GM12878 (cell line): ENCODE data around the gene IFIT1. TPM values are rescaled to one million over a fixed set of nuclear protein-coding genes. Genes with fewer than 3 reads are reported as not detected.

Experiments
- ATAC-seq: fragments of 200-7000 bp; cut with Tn5 transposase; 3 replicates; pipeline ENCODE4 v1.9.1; 2020; ENCODE audit warnings: mild to moderate bottlenecking, moderate library complexity
- BruUV-seq: library from RNA; stranded (reverse); fragments of 400-500 nt; replicated peaks from 2 replicates; lab custom pipeline; 2021; lab: Mats Ljungman, UMichigan
- CTCF ChIA-PET: fragments of 300-600 bp; sonication (Branson Sonifier 250); formaldehyde crosslinking; extraction: SDS; loops from one replicate; lab custom pipeline; 2021; ENCODE audit warnings: inconsistent platforms; lab: Yijun Ruan, JAX
- POLR2A ChIA-PET: fragments of 350-600 bp; formaldehyde crosslinking; extraction: SDS; loops from one replicate; lab custom pipeline; 2021; ENCODE audit warnings: inconsistent platforms; lab: Charles Lee
- RAD21 ChIA-PET: fragments of 300-600 bp; sonication (Branson Sonifier 250); formaldehyde crosslinking; loops from one replicate; lab custom pipeline; 2023; ENCODE audit warnings: antibody characterized with exemption; ENCODE audit not compliant: unreplicated experiment; lab: Charles Lee
- SMC1A ChIA-PET: fragments of 300-600 bp; sonication (Branson Sonifier 250); formaldehyde crosslinking; loops from one replicate; lab custom pipeline; 2023; ENCODE audit not compliant: unreplicated experiment, uncharacterized antibody; lab: Charles Lee
- DNase-seq: peaks from one replicate; pipeline ENCODE4 v3.0.0-alpha.2; 2011; ENCODE audit warnings: low read depth, low spot score
- FAIRE-seq: peaks from 3 replicates; lab custom pipeline; 2011; peaks lifted over from hg19 to GRCh38; lab: Jason Lieb, UNC
- H2AFZ ChIP-seq: 2 replicates; pipeline ENCODE4 v1.6.0; 2011; ENCODE audit warnings: low read depth, low read length, control low read depth; ENCODE audit not compliant: control insufficient read depth
- H3K27ac ChIP-seq: 2 replicates; pipeline ENCODE4 v1.5.1; 2011; ENCODE audit warnings: control low read depth; ENCODE audit not compliant: control insufficient read depth, insufficient read depth
- H3K27me3 ChIP-seq, 2 experiments: replicated peaks in 1 of 2; 2 replicates each; pipeline versions ENCODE4 v1.6.0 to v1.6.1; 2011; ENCODE audit warnings: low read length in 1 of 2; ENCODE audit not compliant: control insufficient read depth in 2 of 2, insufficient read depth in 2 of 2
- H3K36me3 ChIP-seq, 2 experiments: 2 replicates each; pipeline ENCODE4 v1.5.1; 2011; ENCODE audit warnings: low read length in 1 of 2; ENCODE audit not compliant: control insufficient read depth in 2 of 2, insufficient read depth in 2 of 2
- H3K4me1 ChIP-seq: 2 replicates; pipeline ENCODE4 v1.6.1; 2011; ENCODE audit warnings: mild to moderate bottlenecking, low read length, moderate library complexity, mixed read lengths; ENCODE audit not compliant: control insufficient read depth, insufficient read depth
- H3K4me2 ChIP-seq: 2 replicates; pipeline ENCODE4 v1.6.0; 2011; ENCODE audit warnings: control low read depth; ENCODE audit not compliant: control insufficient read depth, insufficient read depth
- H3K4me3 ChIP-seq: fragments of 200-600 bp; sonication (generic); 2 replicates; pipeline ENCODE4 v1.5.1; 2016
- H3K79me2 ChIP-seq: 2 replicates; pipeline ENCODE4 v1.6.0; 2011; ENCODE audit warnings: low read length; ENCODE audit not compliant: control insufficient read depth, insufficient read depth
- H3K9ac ChIP-seq: 2 replicates; pipeline ENCODE4 v1.8.0; 2011; ENCODE audit warnings: low read length, control low read depth, mixed read lengths; ENCODE audit not compliant: control insufficient read depth, insufficient read depth
- H3K9me3 ChIP-seq: replicated peaks from 3 replicates; pipeline ENCODE4 v1.5.1; 2011; ENCODE audit warnings: mild to moderate bottlenecking, low read length; ENCODE audit not compliant: control insufficient read depth, insufficient read depth
- H4K20me1 ChIP-seq: 2 replicates; pipeline ENCODE4 v1.6.0; 2011; ENCODE audit not compliant: control insufficient read depth, insufficient read depth
- ATF3 ChIP-seq: IDR thresholded peaks from 2 replicates; pipeline ENCODE4 v1.6.1; 2011; ENCODE audit warnings: low read depth, mild to moderate bottlenecking, low read length, moderate library complexity, borderline replicate concordance; ENCODE audit errors: extremely low read depth
- CREB1 ChIP-seq: IDR thresholded peaks from 2 replicates; pipeline ENCODE4 v1.6.1; 2012; ENCODE audit warnings: low read depth, mild to moderate bottlenecking, inconsistent platforms
- EP300 ChIP-seq, 2 experiments: fragments of 150-350 bp in 1 of 2; IDR thresholded peaks; 2 replicates each; pipeline ENCODE4 v1.6.1; 2011 to 2012; ENCODE audit warnings: low read depth in 2 of 2, low read length in 2 of 2, borderline replicate concordance in 1 of 2, improper control_type of control experiment in 1 of 2, inconsistent platforms in 1 of 2; ENCODE audit not compliant: control insufficient read depth in 1 of 2
- FOXK2 ChIP-seq: fragments of 450-650 bp; IDR thresholded peaks from 2 replicates; pipeline ENCODE4 v1.6.1; 2017; ENCODE audit warnings: mild to moderate bottlenecking, moderate library complexity
- IKZF2 ChIP-seq, 2 experiments: fragments of 450-650 bp; IDR thresholded peaks; 2 replicates each; pipeline ENCODE4 v1.6.1; 2017; ENCODE audit warnings: mild to moderate bottlenecking in 2 of 2, moderate library complexity in 2 of 2
- IRF4 ChIP-seq: IDR thresholded peaks from 2 replicates; pipeline ENCODE4 v1.6.1; 2011; ENCODE audit warnings: low read depth, low read length
- IRF5 ChIP-seq: fragments of 450-650 bp; IDR thresholded peaks from 2 replicates; pipeline ENCODE4 v1.6.1; 2017; ENCODE audit warnings: borderline replicate concordance
- LARP7 ChIP-seq: fragments of 450-650 bp; IDR thresholded peaks from 2 replicates; pipeline ENCODE4 v1.6.1; 2017; ENCODE audit warnings: mild to moderate bottlenecking
- MTA2 ChIP-seq: fragments of 450-650 bp; IDR thresholded peaks from 2 replicates; pipeline ENCODE4 v1.6.1; 2016; ENCODE audit warnings: low read depth, mild to moderate bottlenecking, moderate library complexity
- NR2C2 ChIP-seq: IDR thresholded peaks from 2 replicates; pipeline ENCODE4 v1.6.1; 2011; ENCODE audit warnings: borderline replicate concordance, low read depth; ENCODE audit not compliant: control insufficient read depth, insufficient read length
- POLR2A ChIP-seq: IDR thresholded peaks from 2 replicates; pipeline ENCODE4 v1.6.1; 2011; ENCODE audit warnings: low read depth, mild to moderate bottlenecking, low read length
- RAD21 ChIP-seq: IDR thresholded peaks from 2 replicates; pipeline ENCODE4 v1.6.1; 2011; ENCODE audit warnings: mild to moderate bottlenecking, low read depth, low read length, moderate library complexity; ENCODE audit not compliant: insufficient read depth
- TARDBP ChIP-seq: IDR thresholded peaks from 2 replicates; pipeline ENCODE4 v1.6.1; 2016; ENCODE audit warnings: borderline replicate concordance
- USF1 ChIP-seq: IDR thresholded peaks from 2 replicates; pipeline ENCODE4 v1.6.1; 2011; ENCODE audit warnings: borderline replicate concordance, low read depth, mild to moderate bottlenecking, moderate library complexity, mixed read lengths, low read length; ENCODE audit not compliant: insufficient read depth; ENCODE audit errors: extremely low read length
- WRNIP1 ChIP-seq: IDR thresholded peaks from 2 replicates; pipeline ENCODE4 v1.6.1; 2011; ENCODE audit warnings: low read depth, low read length, improper control_type of control experiment, borderline replicate concordance
- ZNF384 ChIP-seq: IDR thresholded peaks from 2 replicates; pipeline ENCODE4 v1.6.1; 2012; ENCODE audit warnings: low read depth, mild to moderate bottlenecking, low read length, improper control_type of control experiment, borderline replicate concordance
- WGBS: methylation state at CpG from one replicate; pipeline ENCODE4 v1.1.6; 2016; ENCODE audit warnings: low lambda C conversion rate; ENCODE audit not compliant: insufficient replicate concordance, insufficient coverage; ENCODE audit errors: missing lambda C conversion rate; 5-methylcytosine and 5-hydroxymethylcytosine counted together
- in situ Hi-C: fragments of 300-500 bp; cut with MboI; formaldehyde crosslinking; loops from 9 replicates; pipeline ENCODE4 v1.14.3; 2018; ENCODE audit warnings: mixed read lengths
- intact Hi-C: fragments of 100-400 bp; cut with micrococcal nuclease; formaldehyde crosslinking; loops from one replicate; pipeline ENCODE4 v1.14.2; 2022; ENCODE audit not compliant: unreplicated experiment
- polyA plus RNA-seq, 11 experiments: library from polyadenylated mRNA; depleted of rRNA in 4 of 11; unstranded in 6 of 11; stranded (reverse) in 5 of 11; fragments of >200 nt; fragmentation: Nextera tagmentation in 4 of 11; fragmentation: Illumina TruSeq in 1 of 11; extraction: Ambion mirVana in 4 of 11; extraction: Trizol in 1 of 11; gene quantifications; 1 replicate in 1 of 11; 2 replicates in 10 of 11; pipeline versions ENCODE4 v1.2.1 to v1.2.3, GENCODE V29; 2011 to 2016; ENCODE audit warnings: inconsistent platforms in 2 of 11, missing spikeins in 2 of 11, low read depth in 1 of 11
- total RNA-seq, 4 experiments: library from RNA; depleted of rRNA in 3 of 4; stranded (reverse); fragments of >200 nt in 3 of 4; fragmentation: Illumina TruSeq in 1 of 4; extraction: Trizol in 1 of 4; gene quantifications; 2 replicates each; pipeline versions ENCODE4 v1.2.1 to v1.2.3, GENCODE V29; 2013 to 2021
- TF ChIP-seq, protein P1 (sequence below): IDR thresholded peaks from 2 replicates; pipeline ENCODE4 v1.6.1; 2012; ENCODE audit warnings: mild to moderate bottlenecking, low read depth, low read length

Gene IFIT1
- total and polyA plus RNA-seq, 10 of the 15 experiments (the other 5 are each of a cell fraction or from before 2014, with no cell fraction given): 13.9 to 37.2 (median 22.3) TPM

GRCh38 chr10:89395141-89395540, 2.7 kb downstream of the IFIT1 start:
- H3K4me2 ChIP-seq: no peak overlapping the region
- TF ChIP-seq FOXK2: no peak
- TF ChIP-seq TARDBP: no peak
- TF ChIP-seq MTA2: no peak
- TF ChIP-seq NR2C2: no peak
- TF ChIP-seq IKZF2 (IDR thresholded peaks at IDR 0.05): no peak
- no peak for TF ChIP-seq POLR2A
- TF ChIP-seq, protein P1, sequence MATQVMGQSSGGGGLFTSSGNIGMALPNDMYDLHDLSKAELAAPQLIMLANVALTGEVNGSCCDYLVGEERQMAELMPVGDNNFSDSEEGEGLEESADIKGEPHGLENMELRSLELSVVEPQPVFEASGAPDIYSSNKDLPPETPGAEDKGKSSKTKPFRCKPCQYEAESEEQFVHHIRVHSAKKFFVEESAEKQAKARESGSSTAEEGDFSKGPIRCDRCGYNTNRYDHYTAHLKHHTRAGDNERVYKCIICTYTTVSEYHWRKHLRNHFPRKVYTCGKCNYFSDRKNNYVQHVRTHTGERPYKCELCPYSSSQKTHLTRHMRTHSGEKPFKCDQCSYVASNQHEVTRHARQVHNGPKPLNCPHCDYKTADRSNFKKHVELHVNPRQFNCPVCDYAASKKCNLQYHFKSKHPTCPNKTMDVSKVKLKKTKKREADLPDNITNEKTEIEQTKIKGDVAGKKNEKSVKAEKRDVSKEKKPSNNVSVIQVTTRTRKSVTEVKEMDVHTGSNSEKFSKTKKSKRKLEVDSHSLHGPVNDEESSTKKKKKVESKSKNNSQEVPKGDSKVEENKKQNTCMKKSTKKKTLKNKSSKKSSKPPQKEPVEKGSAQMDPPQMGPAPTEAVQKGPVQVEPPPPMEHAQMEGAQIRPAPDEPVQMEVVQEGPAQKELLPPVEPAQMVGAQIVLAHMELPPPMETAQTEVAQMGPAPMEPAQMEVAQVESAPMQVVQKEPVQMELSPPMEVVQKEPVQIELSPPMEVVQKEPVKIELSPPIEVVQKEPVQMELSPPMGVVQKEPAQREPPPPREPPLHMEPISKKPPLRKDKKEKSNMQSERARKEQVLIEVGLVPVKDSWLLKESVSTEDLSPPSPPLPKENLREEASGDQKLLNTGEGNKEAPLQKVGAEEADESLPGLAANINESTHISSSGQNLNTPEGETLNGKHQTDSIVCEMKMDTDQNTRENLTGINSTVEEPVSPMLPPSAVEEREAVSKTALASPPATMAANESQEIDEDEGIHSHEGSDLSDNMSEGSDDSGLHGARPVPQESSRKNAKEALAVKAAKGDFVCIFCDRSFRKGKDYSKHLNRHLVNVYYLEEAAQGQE: no peak
- no peak for TF ChIP-seq USF1
- TF ChIP-seq RAD21: no peak
- no peak for TF ChIP-seq WRNIP1
- no peak for TF ChIP-seq CREB1
- TF ChIP-seq ZNF384: no peak
- no peak for TF ChIP-seq LARP7
- TF ChIP-seq IRF4: no peak
- TF ChIP-seq IRF5: no peak
- no peak for TF ChIP-seq ATF3
- TF ChIP-seq EP300 (IDR thresholded peaks at IDR 0.05; ENCODE audit: borderline replicate concordance in 1 of 2, control insufficient read depth in 1 of 2, low read depth in 2 of 2, low read length in 2 of 2): no peak

More at GRCh38 chr10:89395141-89395540, 2.7 kb downstream of the IFIT1 start:
- no peak for FAIRE-seq
- ChIA-PET POLR2A (no interaction called here), CTCF (interaction anchor here (0.7 kb wide), 1 partner anchor 37 kb away, joined by 4 read pairs; no protein-coding TSS in a partner anchor), SMC1A (no interaction called here), RAD21 (no interaction called here)
- DNase-seq: no peak
- Histone ChIP-seq H3K4me1 (no peaks in the 10 kb centered on the region; the same call in 1 of the 2 replicates), H3K79me2 (peaks cover 25% of the 10 kb centered on the region), H3K36me3 (no peaks in the 10 kb centered on the region), H3K9ac (no peak overlapping the region), H3K4me3 (no peak overlapping the region; the same call in 1 of the 2 replicates), H3K27ac (no peak overlapping the region), H2AFZ (no peak overlapping the region), H3K9me3 (no peaks in the 10 kb centered on the region; the same call in 1 of the 3 replicates), H4K20me1 (no peaks in the 10 kb centered on the region), H3K27me3 (no peaks in the 10 kb centered on the region)
- no TSS peak for BruUV-seq
- 100% methylated on average over 2 of the region's 2 CpGs for WGBS
- no peak for ATAC-seq
- intact Hi-C loops: loop anchor here (10.0 kb wide), 1 partner anchor 400 kb away; the partner anchor contains the start of gene FAS
- in situ Hi-C loops: no loop called here
